Fibroblast of lung (primary cell): ENCODE data around the gene KCNJ4.

ENCODE experiments used
- CTCF ChIP-seq, 2 donors: IDR thresholded peaks in 1 of 2; conservative IDR thresholded peaks in 1 of 2; 1 replicate in 1 of 2; 2 replicates in 1 of 2; pipeline ENCODE4 v1.5.1; 2011 to 2012; ENCODE audit warnings: low read length in 2 of 2, control low read depth in 1 of 2, inconsistent platforms in 1 of 2, low read depth in 1 of 2, mild to moderate bottlenecking in 1 of 2
- EZH2 ChIP-seq: IDR thresholded peaks from 2 replicates; pipeline ENCODE4 v1.5.1; 2012; ENCODE audit warnings: low read length, control low read depth, mild to moderate bottlenecking; ENCODE audit errors: missing control alignments

DNA sequence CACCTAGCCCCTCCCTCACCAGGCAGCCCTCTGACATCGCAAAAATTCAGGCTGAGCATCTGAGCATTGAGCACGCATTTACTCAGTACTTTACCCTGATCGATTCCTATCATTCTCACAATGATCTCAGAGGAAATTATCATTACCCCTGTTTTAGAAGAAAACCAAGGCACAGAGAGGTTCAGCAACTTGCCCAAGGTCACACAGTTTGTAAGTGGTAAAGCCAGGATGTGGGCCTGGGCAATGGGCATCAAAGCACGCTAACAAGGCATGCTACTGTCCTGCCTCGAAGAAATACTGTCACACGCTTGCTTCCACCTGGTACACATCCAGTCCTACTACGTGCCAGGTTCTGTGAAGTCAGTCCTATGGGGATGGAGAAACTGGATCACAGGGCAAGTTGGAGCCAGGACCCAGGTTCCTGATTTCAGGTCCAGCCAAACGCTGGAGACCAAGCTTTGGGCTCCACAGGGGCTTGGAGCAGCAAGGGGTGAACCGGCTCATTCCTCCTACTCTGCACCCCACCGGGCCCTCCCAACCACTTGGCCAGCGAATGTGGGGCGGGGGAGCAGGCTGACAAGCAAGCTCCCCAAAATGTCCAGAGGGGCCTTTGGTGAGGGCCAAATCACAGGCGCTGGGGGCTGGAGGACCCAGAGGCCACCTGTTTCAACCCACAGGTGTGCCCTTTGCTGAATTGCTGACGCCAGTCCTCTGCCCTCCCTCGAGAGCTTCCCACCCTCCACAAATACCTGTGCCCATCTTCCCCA lies 18.2 kb downstream of the KCNJ4 start:
- TF ChIP-seq CTCF (conservative IDR thresholded peaks at IDR 0.05 in 1 of 2, IDR thresholded peaks at IDR 0.05 in 1 of 2; ENCODE audit: low read depth in 1 of 2, low read length in 2 of 2), result no peak
- TF ChIP-seq EZH2, result no peak
